ENCODE measurements around the gene DLK1.

The DLK1 gene

GRCh38 chr14:100726550-100727085, at the start of gene DLK1:
DLK1 (plus strand) TSS chr14:100726892; CDS start chr14:100727069, 177 bp downstream.
- DNase-seq: peak; percentile 73

GRCh38 chr14:100677152-100677551, 49.5 kb upstream of the DLK1 start:
- DNase-seq: no peak

- peak; percentile 93 for DNase-seq
Observed at GRCh38 chr14:100677554-100678468, 48.9 kb upstream of the DLK1 start.

GRCh38 chr14:100678469-100678828, 48.2 kb upstream of the DLK1 start:
- peak; percentile 90 for DNase-seq

- no peak for DNase-seq
Observed at GRCh38 chr14:100679153-100679552, 47.5 kb upstream of the DLK1 start.

GRCh38 chr14:100679707-100680438, 46.8 kb upstream of the DLK1 start:
- DNase-seq: peak; percentile 91

- peak; percentile 78 for DNase-seq
Observed at GRCh38 chr14:100680439-100681051, 46.1 kb upstream of the DLK1 start.

- DNase-seq: no peak
Observed at GRCh38 chr14:100681111-100681510, 45.6 kb upstream of the DLK1 start.

GRCh38 chr14:100682749-100683148, 43.9 kb upstream of the DLK1 start:
- no peak for DNase-seq

- DNase-seq: no peak
Observed at GRCh38 chr14:100683578-100683977, 43.1 kb upstream of the DLK1 start.

- no peak for DNase-seq
Observed at GRCh38 chr14:100684154-100684553, 42.5 kb upstream of the DLK1 start.

- no peak for DNase-seq
Observed at GRCh38 chr14:100684961-100685360, 41.7 kb upstream of the DLK1 start.

- no peak for DNase-seq
Observed at GRCh38 chr14:100686858-100687257, 39.8 kb upstream of the DLK1 start.

GRCh38 chr14:100687386-100687785, 39.3 kb upstream of the DLK1 start:
- no peak for DNase-seq

GRCh38 chr14:100688051-100688450, 38.6 kb upstream of the DLK1 start:
- DNase-seq: no peak

GRCh38 chr14:100688598-100689461, 37.9 kb upstream of the DLK1 start:
- no peak for DNase-seq

GRCh38 chr14:100690672-100691071, 36.0 kb upstream of the DLK1 start:
- DNase-seq: no peak

- DNase-seq: no peak
Observed at GRCh38 chr14:100691395-100692056, 35.2 kb upstream of the DLK1 start.

GRCh38 chr14:100692256-100692655, 34.4 kb upstream of the DLK1 start:
- no peak for DNase-seq

GRCh38 chr14:100692859-100693558, 33.7 kb upstream of the DLK1 start:
- DNase-seq: no peak

All from left hindlimb (tissue), 1 donor.